GM18861 (cell line): ENCODE results near the gene TPBG.

Experiments used
- ATAC-seq: cut with Tn5 transposase; IDR thresholded peaks from one replicate; pipeline ENCODE4 v1.9.1; 2021; ENCODE audit not compliant: unreplicated experiment

TPBG gene

GRCh38 chr6:82363428-82364086 is at the start of gene TPBG:
Gene TPBG (plus strand): TSS chr6:82363817. CDS start chr6:82364962, 1,145 bp downstream.
- ATAC-seq, result no peak

- ATAC-seq, result no peak
Measured at GRCh38 chr6:82322386-82322785, 41.2 kb upstream of the TPBG start.

GRCh38 chr6:82329766-82330165 is 33.9 kb upstream of the TPBG start:
- ATAC-seq, result no peak

- no peak for ATAC-seq
Measured at GRCh38 chr6:82330171-82330804, 33.3 kb upstream of the TPBG start.

- ATAC-seq, result no peak
Measured at GRCh38 chr6:82331031-82331773, 32.4 kb upstream of the TPBG start.

GRCh38 chr6:82333781-82334180 is 29.8 kb upstream of the TPBG start:
- no peak for ATAC-seq

GRCh38 chr6:82337688-82338257 is 25.8 kb upstream of the TPBG start:
- ATAC-seq, result no peak

- no peak for ATAC-seq
Measured at GRCh38 chr6:82348130-82348529, 15.5 kb upstream of the TPBG start.

GRCh38 chr6:82353848-82354247 is 9.8 kb upstream of the TPBG start:
- no peak for ATAC-seq

- ATAC-seq, result no peak
Measured at GRCh38 chr6:82360552-82360951, 3.1 kb upstream of the TPBG start.

GRCh38 chr6:82361631-82362030 is 2.0 kb upstream of the TPBG start:
- no peak for ATAC-seq

GRCh38 chr6:82362144-82362543 is 1.5 kb upstream of the TPBG start:
- no peak for ATAC-seq

- ATAC-seq, result no peak
Measured at GRCh38 chr6:82362878-82363427, 664 bp upstream of the TPBG start.

GRCh38 chr6:82364087-82365015 is 734 bp downstream of the TPBG start:
- ATAC-seq, result no peak

GRCh38 chr6:82365016-82365795 is 1.6 kb downstream of the TPBG start:
- no peak for ATAC-seq

GRCh38 chr6:82367704-82368103 is 4.1 kb downstream of the TPBG start:
- ATAC-seq, result no peak

- ATAC-seq, result no peak
Measured at GRCh38 chr6:82370788-82371187, 7.2 kb downstream of the TPBG start.

GRCh38 chr6:82371799-82372546 is 8.4 kb downstream of the TPBG start:
- no peak for ATAC-seq

- ATAC-seq, result no peak
Measured at GRCh38 chr6:82372656-82373055, 9.0 kb downstream of the TPBG start.
